ENCODE measurements around the gene TSPAN9.

TSPAN9 gene

GRCh38 chr12:3134526-3135135, 57.5 kb downstream of the TSPAN9 start:
- Histone ChIP-seq H3K9me3 (replicated peaks in 1 of 11) (no peaks in the 10 kb centered on the region), H4K20me1 (peaks cover 5 to 100% (median 42%) of the 10 kb centered on the region in 11 experiments; a peak in 18 of 22 replicates), H3K4me3 (no peak overlapping the region), H3K27me3 (peaks cover 0 to 81% (median 0%) of the 10 kb centered on the region in 11 experiments; a peak in 10 of 22 replicates), H3K9ac (no peak overlapping the region), H3K4me2 (peak overlapping the region in 1 of 11 experiments; percentile 76; a peak in 1 of 22 replicates), H3K4me1 (peaks cover 27 to 94% (median 69%) of the 10 kb centered on the region in 10 experiments), H3K27ac (no peak overlapping the region), H3K36me3 (no peaks in the 10 kb centered on the region)
- TF ChIP-seq Cebpa-rat (IDR thresholded peaks at IDR 0.05), result no peak

GRCh38 chr12:3135522-3136461, 58.6 kb downstream of the TSPAN9 start:
- no peaks in the 10 kb centered on the region for H3K9me3 ChIP-seq (replicated peaks in 1 of 11)
- H3K9ac ChIP-seq, result no peak overlapping the region
- H3K4me3 ChIP-seq, result no peak overlapping the region
- H3K27ac ChIP-seq, result no peak overlapping the region
- peaks cover 5 to 100% (median 30%) of the 10 kb centered on the region in 11 experiments; a peak in 17 of 22 replicates for H4K20me1 ChIP-seq
- peak overlapping the region in 1 of 11 experiments; percentile 5; a peak in 2 of 22 replicates for H3K4me2 ChIP-seq
- no peaks in the 10 kb centered on the region for H3K36me3 ChIP-seq
- peaks cover 15 to 85% (median 59%) of the 10 kb centered on the region in 10 experiments for H3K4me1 ChIP-seq
- peaks cover 0 to 90% (median 0%) of the 10 kb centered on the region in 11 experiments; a peak in 10 of 22 replicates for H3K27me3 ChIP-seq
- no peak for TF ChIP-seq Cebpa-rat (IDR thresholded peaks at IDR 0.05)

- peak overlapping the region in 1 of 11 experiments; percentile 28; a peak in 2 of 22 replicates for H3K27ac ChIP-seq
- H3K4me1 ChIP-seq, result peaks cover 8 to 75% (median 51%) of the 10 kb centered on the region in 10 experiments; a peak in 19 of 20 replicates
- H3K9ac ChIP-seq, result peak overlapping the region in 3 of 11 experiments; percentile 20 to 44 (median 35); a peak in 3 of 22 replicates
- H3K27me3 ChIP-seq, result peaks cover 0 to 88% (median 0%) of the 10 kb centered on the region in 11 experiments; a peak in 9 of 22 replicates
- H4K20me1 ChIP-seq, result peaks cover 4 to 100% (median 28%) of the 10 kb centered on the region in 11 experiments; a peak in 16 of 22 replicates
- H3K4me2 ChIP-seq, result peak overlapping the region; percentile 8 to 68 (median 52); a peak in 19 of 22 replicates
- TF ChIP-seq Cebpa-rat (IDR thresholded peaks at IDR 0.05), result no peak
- no peak overlapping the region for H3K4me3 ChIP-seq
- H3K9me3 ChIP-seq (replicated peaks in 1 of 11), result no peaks in the 10 kb centered on the region
- no peaks in the 10 kb centered on the region for H3K36me3 ChIP-seq
Measured at GRCh38 chr12:3136641-3137267, 59.6 kb downstream of the TSPAN9 start.

- peaks cover 8 to 75% (median 49%) of the 10 kb centered on the region in 10 experiments; a peak in 19 of 20 replicates for H3K4me1 ChIP-seq
- no peak for TF ChIP-seq Cebpa-rat (IDR thresholded peaks at IDR 0.05)
- H3K9me3 ChIP-seq (replicated peaks in 1 of 11), result no peaks in the 10 kb centered on the region
- H3K36me3 ChIP-seq, result no peaks in the 10 kb centered on the region
- no peak overlapping the region for H3K4me3 ChIP-seq
- H3K27ac ChIP-seq, result peak overlapping the region in 1 of 11 experiments; percentile 28; a peak in 3 of 22 replicates
- peaks cover 0 to 86% (median 0%) of the 10 kb centered on the region in 11 experiments; a peak in 8 of 22 replicates for H3K27me3 ChIP-seq
- peak overlapping the region in 4 of 11 experiments; percentile 20 to 44 (median 34); a peak in 5 of 22 replicates for H3K9ac ChIP-seq
- peak overlapping the region; percentile 8 to 68 (median 52); a peak in 21 of 22 replicates for H3K4me2 ChIP-seq
- H4K20me1 ChIP-seq, result peaks cover 4 to 100% (median 32%) of the 10 kb centered on the region in 11 experiments; a peak in 16 of 22 replicates
Measured at GRCh38 chr12:3137268-3137781, 60.1 kb downstream of the TSPAN9 start.

GRCh38 chr12:3137814-3138445, 60.8 kb downstream of the TSPAN9 start:
- TF ChIP-seq Cebpa-rat (IDR thresholded peaks at IDR 0.05), result no peak
- Histone ChIP-seq H3K9ac (peak overlapping the region in 3 of 11 experiments; percentile 20 to 44 (median 34); a peak in 4 of 22 replicates), H3K27me3 (peaks cover 0 to 86% (median 0%) of the 10 kb centered on the region in 11 experiments; a peak in 8 of 22 replicates), H3K4me2 (peak overlapping the region in 9 of 11 experiments; percentile 39 to 68 (median 55); a peak in 18 of 22 replicates), H3K27ac (peak overlapping the region in 1 of 11 experiments; percentile 9; a peak in 1 of 22 replicates), H3K36me3 (no peaks in the 10 kb centered on the region), H3K4me3 (no peak overlapping the region), H3K4me1 (peaks cover 8 to 72% (median 43%) of the 10 kb centered on the region in 10 experiments; a peak in 19 of 20 replicates), H4K20me1 (peaks cover 4 to 100% (median 35%) of the 10 kb centered on the region in 11 experiments; a peak in 16 of 22 replicates), H3K9me3 (replicated peaks in 1 of 11) (no peaks in the 10 kb centered on the region)

GRCh38 chr12:3138941-3139511, 61.8 kb downstream of the TSPAN9 start:
- Histone ChIP-seq H3K4me1 (peaks cover 8 to 61% (median 32%) of the 10 kb centered on the region in 10 experiments; a peak in 17 of 20 replicates), H3K4me2 (peak overlapping the region in 8 of 11 experiments; percentile 35 to 63 (median 53); a peak in 15 of 22 replicates), H3K27ac (no peak overlapping the region), H3K27me3 (peaks cover 0 to 75% (median 0%) of the 10 kb centered on the region in 11 experiments; a peak in 7 of 22 replicates), H3K9ac (no peak overlapping the region), H3K9me3 (replicated peaks in 1 of 11) (no peaks in the 10 kb centered on the region), H3K36me3 (no peaks in the 10 kb centered on the region), H4K20me1 (peaks cover 4 to 90% (median 25%) of the 10 kb centered on the region in 11 experiments; a peak in 16 of 22 replicates), H3K4me3 (no peak overlapping the region)
- TF ChIP-seq Cebpa-rat (IDR thresholded peaks at IDR 0.05), result no peak

GRCh38 chr12:3139760-3140159, 62.6 kb downstream of the TSPAN9 start:
- Histone ChIP-seq H3K9ac (0 out of 22 replicates have a peak overlapping the region, but pooled peaks of 1 of the 11 experiments have one; percentile 17), H3K36me3 (no peaks in the 10 kb centered on the region), H3K27ac (no peak overlapping the region), H3K27me3 (peaks cover 0 to 70% (median 0%) of the 10 kb centered on the region in 11 experiments; a peak in 7 of 22 replicates), H3K4me1 (peaks cover 8 to 53% (median 32%) of the 10 kb centered on the region in 10 experiments; a peak in 17 of 20 replicates), H3K4me3 (no peak overlapping the region), H4K20me1 (peaks cover 0 to 87% (median 25%) of the 10 kb centered on the region in 11 experiments; a peak in 15 of 22 replicates), H3K9me3 (replicated peaks in 1 of 11) (no peaks in the 10 kb centered on the region), H3K4me2 (peak overlapping the region in 6 of 11 experiments; percentile 48 to 63 (median 54); a peak in 9 of 22 replicates)
- TF ChIP-seq Cebpa-rat (IDR thresholded peaks at IDR 0.05), result no peak
